Astrocyte (in vitro differentiated cells and primary cell): Measurements from ENCODE around the gene SGK2.

Experiments
- EZH2 ChIP-seq: IDR thresholded peaks from 2 replicates; pipeline ENCODE4 v1.6.1; 2012; ENCODE audit warnings: mild to moderate bottlenecking, low read length, inconsistent platforms; ENCODE audit not compliant: insufficient read depth
- TF ChIP-seq, protein P1 (sequence below): IDR thresholded peaks from 2 replicates; pipeline ENCODE4 v1.5.1; 2011; ENCODE audit warnings: low read depth, mild to moderate bottlenecking, inconsistent platforms, low read length, moderate library complexity; ENCODE audit not compliant: insufficient read depth

DNA sequence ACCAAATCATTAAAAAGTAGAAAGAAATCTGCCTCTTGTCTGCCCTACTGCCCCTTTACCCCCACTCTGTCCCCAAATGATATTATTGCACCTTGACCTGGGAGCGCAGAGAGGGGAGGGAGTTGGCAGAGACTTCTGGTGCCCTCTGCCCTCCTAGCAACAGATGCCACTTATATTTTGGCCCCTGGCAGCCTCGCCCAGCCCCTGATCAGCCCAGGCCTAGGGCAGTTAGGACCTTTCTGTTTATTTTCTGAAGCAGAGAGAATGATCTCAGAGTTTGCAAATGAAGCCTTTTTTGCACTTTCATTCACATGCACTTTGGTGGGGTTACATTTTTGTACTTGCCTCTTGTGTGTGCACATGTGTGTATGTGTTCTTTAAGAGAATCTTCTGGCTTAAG is 8.4 kb upstream of the SGK2 start:
- TF ChIP-seq EZH2, result no peak
- TF ChIP-seq, protein P1, sequence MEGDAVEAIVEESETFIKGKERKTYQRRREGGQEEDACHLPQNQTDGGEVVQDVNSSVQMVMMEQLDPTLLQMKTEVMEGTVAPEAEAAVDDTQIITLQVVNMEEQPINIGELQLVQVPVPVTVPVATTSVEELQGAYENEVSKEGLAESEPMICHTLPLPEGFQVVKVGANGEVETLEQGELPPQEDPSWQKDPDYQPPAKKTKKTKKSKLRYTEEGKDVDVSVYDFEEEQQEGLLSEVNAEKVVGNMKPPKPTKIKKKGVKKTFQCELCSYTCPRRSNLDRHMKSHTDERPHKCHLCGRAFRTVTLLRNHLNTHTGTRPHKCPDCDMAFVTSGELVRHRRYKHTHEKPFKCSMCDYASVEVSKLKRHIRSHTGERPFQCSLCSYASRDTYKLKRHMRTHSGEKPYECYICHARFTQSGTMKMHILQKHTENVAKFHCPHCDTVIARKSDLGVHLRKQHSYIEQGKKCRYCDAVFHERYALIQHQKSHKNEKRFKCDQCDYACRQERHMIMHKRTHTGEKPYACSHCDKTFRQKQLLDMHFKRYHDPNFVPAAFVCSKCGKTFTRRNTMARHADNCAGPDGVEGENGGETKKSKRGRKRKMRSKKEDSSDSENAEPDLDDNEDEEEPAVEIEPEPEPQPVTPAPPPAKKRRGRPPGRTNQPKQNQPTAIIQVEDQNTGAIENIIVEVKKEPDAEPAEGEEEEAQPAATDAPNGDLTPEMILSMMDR, result no peak
